Activated T-helper 1 cell treated with anti-CD3 and anti-CD28 coated beads, Interleukin-12 subunit alpha, Interleukin-12 subunit beta, Interleukin-2, Interleukin-4 antibody, amounts not matched to agents 30 ng/mL and 10 ng/mL and 1 ng/mL, durations not matched to agents 14 hours and 24 hours and 36 hours (primary cell): Measurements from ENCODE around the gene BCAR3. TPM values are rescaled to one million over a fixed set of nuclear protein-coding genes. Genes with fewer than 3 reads are reported as not detected.

Experiments used
- DNase-seq: peaks from one replicate; pipeline ENCODE4 v3.0.0; 2021; ENCODE audit warnings: low spot score
- H3K27ac Mint-ChIP-seq: one replicate; pipeline ENCODE4 v1.8.0; 2021; ENCODE audit warnings: mild to moderate bottlenecking, mixed read lengths
- H3K27me3 Mint-ChIP-seq: one replicate; pipeline ENCODE4 v1.8.0; 2022; ENCODE audit warnings: mild to moderate bottlenecking, moderate library complexity, mixed read lengths; ENCODE audit not compliant: insufficient read depth
- H3K36me3 Mint-ChIP-seq: one replicate; pipeline ENCODE4 v1.8.0; 2021; ENCODE audit warnings: low read depth, mixed read lengths
- H3K4me1 Mint-ChIP-seq: one replicate; pipeline ENCODE4 v1.8.0; 2021; ENCODE audit warnings: low read depth, mixed read lengths
- H3K4me3 Mint-ChIP-seq: one replicate; pipeline ENCODE4 v1.8.0; 2021; ENCODE audit warnings: mild to moderate bottlenecking, moderate library complexity, mixed read lengths
- H3K9me3 Mint-ChIP-seq: one replicate; pipeline ENCODE4 v1.8.0; 2021; ENCODE audit warnings: mixed read lengths
- intact Hi-C: fragments of 100-400 bp; cut with micrococcal nuclease; formaldehyde crosslinking; loops from one replicate; pipeline ENCODE4 v1.15.1; 2024
- total RNA-seq: library from RNA; stranded (reverse); gene quantifications from 2 replicates; pipeline ENCODE4 v1.2.3, GENCODE V29; 2022

Gene BCAR3
- total RNA-seq, 1 donor from 2014 or later: 1.1 TPM

DNA sequence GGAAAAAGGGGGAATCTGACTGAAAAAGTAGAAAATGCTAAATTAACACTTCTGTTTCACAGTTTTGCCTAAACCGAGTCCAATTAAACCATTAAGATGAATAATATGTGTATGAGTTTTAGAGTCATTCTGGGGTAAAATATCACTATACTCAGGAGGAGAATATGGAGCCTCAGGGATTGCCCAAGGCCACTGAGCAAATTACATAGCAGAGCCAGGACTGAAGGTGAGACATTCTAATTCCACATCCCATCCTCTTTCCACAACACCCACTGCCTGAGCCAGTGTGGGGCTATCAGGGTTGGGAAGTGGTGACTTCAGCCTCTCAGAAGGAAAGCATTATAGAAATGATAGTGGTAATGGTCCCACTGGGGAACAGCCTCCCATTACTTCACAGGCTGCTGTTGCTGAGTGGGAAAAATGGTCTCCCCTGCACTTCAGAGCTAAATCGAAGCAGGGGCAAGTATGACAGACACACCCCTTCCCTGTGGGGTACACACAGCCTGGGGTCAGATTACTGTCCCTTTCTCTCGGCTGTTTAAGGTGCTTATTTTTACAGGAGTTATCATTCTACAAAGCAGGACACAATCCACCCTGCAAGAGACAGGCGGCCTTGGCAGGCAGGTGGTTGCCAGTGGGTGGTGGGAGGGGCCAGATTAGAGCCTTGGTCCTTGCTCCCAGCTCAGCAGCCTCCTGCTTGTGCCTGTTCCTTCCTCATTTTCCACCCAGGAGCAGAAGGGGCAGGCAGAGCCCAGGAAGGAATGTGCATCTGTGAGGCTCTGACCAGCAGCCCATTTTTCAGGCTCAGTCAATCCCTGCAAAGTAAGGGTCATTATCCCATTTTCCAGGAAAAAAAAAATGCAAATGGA is 9.5 kb upstream of the BCAR3 start:
- Mint-ChIP-seq H3K4me1 (no peaks in the 10 kb centered on the region), H3K27me3 (peaks cover 22% of the 10 kb centered on the region)

GRCh38 chr1:93690341-93690740 is 8.7 kb upstream of the BCAR3 start:
- no peaks in the 10 kb centered on the region for H3K4me1 Mint-ChIP-seq
- peaks cover 28% of the 10 kb centered on the region for H3K27me3 Mint-ChIP-seq
- intact Hi-C loops: loop anchor here (5.0 kb wide), 1 partner anchor 83 kb away; no protein-coding TSS in a partner anchor
- no peak overlapping the region for H3K27ac Mint-ChIP-seq
- no peaks in the 10 kb centered on the region for H3K9me3 Mint-ChIP-seq
- no peaks in the 10 kb centered on the region for H3K36me3 Mint-ChIP-seq
- no peak overlapping the region for H3K4me3 Mint-ChIP-seq
- DNase-seq: no peak

More for the DNA sequence above, 9.5 kb upstream of the BCAR3 start:
- intact Hi-C loops: loop anchor here (5.0 kb wide), 1 partner anchor 84 kb away; no protein-coding TSS in a partner anchor
- Mint-ChIP-seq H3K36me3 (no peaks in the 10 kb centered on the region), H3K4me3 (no peak overlapping the region), H3K27ac (no peak overlapping the region), H3K9me3 (no peaks in the 10 kb centered on the region)
- DNase-seq: no peak

DNA sequence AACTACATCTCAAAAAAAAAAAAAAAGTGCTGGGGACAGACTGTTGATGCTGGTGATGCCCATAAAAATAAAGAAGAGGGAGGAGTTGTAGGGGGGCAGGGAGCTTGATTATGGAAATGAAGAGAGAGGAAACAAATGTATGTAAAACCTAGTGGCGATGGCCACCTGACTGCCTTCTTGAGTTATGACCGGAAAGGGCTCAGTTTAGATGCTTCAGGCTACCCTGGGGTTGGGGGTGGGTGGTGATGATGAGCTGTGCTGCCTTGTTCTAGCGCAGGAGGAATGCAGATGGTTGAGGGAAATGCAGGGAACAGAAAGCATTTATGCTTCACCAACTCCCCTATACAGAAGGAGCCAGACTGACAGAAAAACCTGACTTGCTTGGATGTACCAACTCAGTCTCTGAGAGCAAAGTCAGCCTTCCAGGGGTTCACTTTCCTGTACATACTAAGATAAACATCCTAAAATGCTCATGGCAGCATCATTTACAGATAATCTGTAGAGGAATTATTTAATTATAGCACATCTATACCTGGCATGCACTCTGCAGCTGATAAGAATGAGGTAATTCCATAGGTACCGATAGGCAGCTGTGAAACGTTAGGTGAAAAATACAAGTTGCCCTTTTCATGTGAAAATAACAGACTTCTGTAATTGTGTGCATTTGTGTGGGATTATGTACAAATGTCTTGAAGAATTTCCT is 8.0 kb upstream of the BCAR3 start:
- DNase-seq: no peak
- H3K27me3 Mint-ChIP-seq: peaks cover 35% of the 10 kb centered on the region
- H3K4me3 Mint-ChIP-seq: no peak overlapping the region
- no peaks in the 10 kb centered on the region for H3K36me3 Mint-ChIP-seq
- intact Hi-C loops: loop anchor here (5.0 kb wide), 1 partner anchor 82 kb away; no protein-coding TSS in a partner anchor
- H3K9me3 Mint-ChIP-seq: no peaks in the 10 kb centered on the region
- H3K27ac Mint-ChIP-seq: no peak overlapping the region
- H3K4me1 Mint-ChIP-seq: no peaks in the 10 kb centered on the region

GRCh38 chr1:93687542-93687941 is 5.9 kb upstream of the BCAR3 start:
- Mint-ChIP-seq H3K27me3 (peaks cover 55% of the 10 kb centered on the region), H3K4me3 (no peak overlapping the region), H3K9me3 (no peaks in the 10 kb centered on the region), H3K36me3 (no peaks in the 10 kb centered on the region), H3K4me1 (no peaks in the 10 kb centered on the region), H3K27ac (no peak overlapping the region)
- DNase-seq: no peak
- intact Hi-C loops: no loop called here

- Mint-ChIP-seq H3K9me3 (no peaks in the 10 kb centered on the region), H3K4me3 (no peak overlapping the region), H3K36me3 (no peaks in the 10 kb centered on the region), H3K27me3 (peaks cover 64% of the 10 kb centered on the region), H3K4me1 (peaks cover 5% of the 10 kb centered on the region), H3K27ac (no peak overlapping the region)
- intact Hi-C loops: no loop called here
- DNase-seq: no peak
These were observed 5.0 kb upstream of the BCAR3 start for GRCh38 chr1:93686504-93687250.

- intact Hi-C loops: no loop called here
These were observed 4.3 kb upstream of the BCAR3 start for GRCh38 chr1:93685918-93686317.

DNA sequence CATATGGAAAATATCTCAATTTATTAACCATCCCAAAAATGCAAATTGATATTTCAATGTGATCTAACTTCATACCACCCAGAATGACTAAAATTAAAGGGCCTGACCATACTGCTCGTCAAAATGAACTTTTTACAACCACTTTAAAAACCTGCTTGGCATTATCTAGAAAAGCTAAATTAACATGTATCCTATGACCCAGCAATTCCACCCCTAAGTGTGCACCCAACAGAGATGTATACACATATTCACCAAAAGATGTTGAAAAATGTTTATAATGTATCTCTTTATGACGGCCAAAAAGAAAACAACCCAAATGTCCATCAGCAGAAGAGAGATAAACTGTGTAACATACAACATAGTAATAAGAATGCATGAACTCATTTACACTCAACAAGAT is 1.6 kb upstream of the BCAR3 start:
- Mint-ChIP-seq H3K27ac (no peak overlapping the region), H3K27me3 (peaks cover 75% of the 10 kb centered on the region), H3K4me3 (no peak overlapping the region), H3K36me3 (peaks cover 4% of the 10 kb centered on the region), H3K4me1 (peaks cover 12% of the 10 kb centered on the region), H3K9me3 (no peaks in the 10 kb centered on the region)
- DNase-seq: no peak
- intact Hi-C loops: loop anchor here (5.0 kb wide), 3 partner anchors 34 to 164 kb away; no protein-coding TSS in a partner anchor

More at GRCh38 chr1:93685918-93686317, 4.3 kb upstream of the BCAR3 start:
- Mint-ChIP-seq H3K27me3 (peaks cover 64% of the 10 kb centered on the region), H3K27ac (no peak overlapping the region), H3K4me1 (peaks cover 6% of the 10 kb centered on the region), H3K4me3 (no peak overlapping the region), H3K36me3 (no peaks in the 10 kb centered on the region), H3K9me3 (no peaks in the 10 kb centered on the region)
- no peak for DNase-seq

- H3K4me3 Mint-ChIP-seq: peak overlapping the region; percentile 80
- H3K4me1 Mint-ChIP-seq: peaks cover 12% of the 10 kb centered on the region
- peak overlapping the region; percentile 2 for H3K27ac Mint-ChIP-seq
- intact Hi-C loops: loop anchor here (5.0 kb wide), 3 partner anchors 35 to 165 kb away; no protein-coding TSS in a partner anchor
- H3K9me3 Mint-ChIP-seq: no peaks in the 10 kb centered on the region
- H3K27me3 Mint-ChIP-seq: peaks cover 78% of the 10 kb centered on the region
- peaks cover 4% of the 10 kb centered on the region for H3K36me3 Mint-ChIP-seq
- DNase-seq: no peak
These were observed 364 bp upstream of the BCAR3 start for GRCh38 chr1:93681989-93682412.

DNA sequence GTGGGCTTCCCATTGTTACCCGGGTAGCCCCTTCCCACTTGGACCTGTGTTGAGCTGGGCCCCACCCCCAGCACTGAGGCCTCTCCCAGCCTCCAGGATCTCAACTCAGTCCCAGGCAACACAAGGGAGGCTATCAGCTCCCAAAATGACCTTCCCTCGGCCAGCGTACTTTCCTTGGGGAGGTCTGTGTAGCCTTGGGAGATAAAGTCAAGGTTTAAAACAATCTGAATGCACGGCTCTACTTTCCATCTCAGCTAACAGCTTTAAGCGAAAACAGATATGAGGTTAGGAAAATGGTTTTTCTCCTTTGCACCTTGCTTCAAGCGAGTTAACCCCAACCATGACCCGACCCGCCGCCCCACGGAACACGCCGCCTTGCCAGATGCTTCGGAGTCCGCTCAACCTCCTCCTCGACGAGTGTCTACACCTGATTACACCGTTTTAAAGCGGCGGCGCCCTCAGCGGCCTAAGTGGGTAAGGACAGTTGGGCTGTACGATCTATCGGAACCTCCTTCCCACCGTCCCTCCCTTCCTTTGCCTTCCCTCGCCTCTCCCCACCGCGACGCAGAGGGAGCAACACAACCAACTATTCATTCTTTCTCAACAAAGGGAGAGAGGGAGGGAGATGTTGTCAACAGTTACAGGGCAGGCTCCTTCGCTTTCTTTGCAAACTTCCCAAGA is 1.1 kb downstream of the BCAR3 start:
- Mint-ChIP-seq H3K4me1 (peaks cover 12% of the 10 kb centered on the region), H3K36me3 (peaks cover 4% of the 10 kb centered on the region), H3K4me3 (peak overlapping the region; percentile 84), H3K27ac (no peak overlapping the region), H3K9me3 (no peaks in the 10 kb centered on the region), H3K27me3 (peaks cover 72% of the 10 kb centered on the region)
- peak; percentile 19 for DNase-seq
- intact Hi-C loops: loop anchor here (5.0 kb wide), 3 partner anchors 37 to 167 kb away; no protein-coding TSS in a partner anchor

DNA sequence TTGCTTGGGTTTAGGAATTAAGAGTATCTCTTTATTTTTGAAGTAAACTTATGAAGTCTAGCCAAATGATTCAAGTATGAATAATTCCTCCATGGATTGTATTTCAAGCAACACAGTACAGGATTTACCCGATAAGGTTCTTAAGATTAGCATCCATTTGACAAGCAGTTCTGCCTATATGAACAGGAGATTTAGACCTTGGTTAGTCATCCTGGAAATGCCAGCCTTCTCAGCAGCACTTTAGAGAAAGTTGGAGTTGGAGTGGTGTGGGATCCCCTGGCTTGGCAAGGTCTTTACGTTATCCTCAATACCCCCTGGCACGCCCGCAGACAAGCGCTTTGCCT is 1.6 kb downstream of the BCAR3 start:
- Mint-ChIP-seq H3K36me3 (peaks cover 4% of the 10 kb centered on the region), H3K9me3 (no peaks in the 10 kb centered on the region), H3K27ac (no peak overlapping the region), H3K4me1 (peaks cover 12% of the 10 kb centered on the region), H3K27me3 (peaks cover 71% of the 10 kb centered on the region), H3K4me3 (no peak overlapping the region)
- no peak for DNase-seq
- intact Hi-C loops: loop anchor here (5.0 kb wide), 3 partner anchors 37 to 167 kb away; no protein-coding TSS in a partner anchor

DNA sequence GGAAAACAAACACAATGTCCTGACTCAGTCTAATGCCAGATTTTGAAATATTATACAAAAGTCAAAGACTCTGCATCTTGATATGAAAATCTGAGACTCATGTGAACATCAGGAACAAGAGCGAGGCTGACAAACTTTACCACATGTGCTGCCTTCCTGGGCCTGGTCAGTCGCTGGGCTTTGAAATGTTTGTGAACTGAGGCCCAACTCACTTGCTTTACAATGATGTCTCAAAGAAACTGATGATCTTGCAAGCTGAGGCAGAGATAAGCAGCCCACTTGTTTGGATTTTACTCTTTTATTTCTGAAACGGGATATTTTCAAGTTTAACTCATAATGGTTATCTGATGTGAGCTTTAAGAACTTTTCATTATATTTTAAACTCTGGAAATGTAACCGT is 2.1 kb downstream of the BCAR3 start:
- DNase-seq: no peak
- Mint-ChIP-seq H3K27ac (no peak overlapping the region), H3K4me3 (no peak overlapping the region), H3K27me3 (peaks cover 70% of the 10 kb centered on the region), H3K36me3 (peaks cover 4% of the 10 kb centered on the region), H3K4me1 (peaks cover 12% of the 10 kb centered on the region), H3K9me3 (no peaks in the 10 kb centered on the region)
- intact Hi-C loops: no loop called here

GRCh38 chr1:93678946-93679480 is 2.6 kb downstream of the BCAR3 start:
- peaks cover 66% of the 10 kb centered on the region for H3K27me3 Mint-ChIP-seq
- DNase-seq: no peak
- no peak overlapping the region for H3K4me3 Mint-ChIP-seq
- peaks cover 4% of the 10 kb centered on the region for H3K36me3 Mint-ChIP-seq
- intact Hi-C loops: no loop called here
- peaks cover 12% of the 10 kb centered on the region for H3K4me1 Mint-ChIP-seq
- H3K9me3 Mint-ChIP-seq: no peaks in the 10 kb centered on the region
- no peak overlapping the region for H3K27ac Mint-ChIP-seq
